Amygdala (tissue), 56 donors: ENCODE data around the gene RAB6D.
A peak's percentile ranks its signal among the peaks of the same experiment; 100 is the strongest.
"Not testable (repeated sequence)": the region's sequence is repeated elsewhere in the genome, so short reads cannot be mapped to it uniquely, and the experiment has no call there.

Source experiments
- DNase-seq, 56 donors: peaks; one replicate each; lab custom pipeline; 2025; lab: John Stamatoyannopoulos, UW

The RAB6D gene

GRCh38 chr2:131367352-131367751 is 3.4 kb upstream of the RAB6D start:
- no peak for DNase-seq

- DNase-seq, result no peak
Observed at GRCh38 chr2:131366643-131367042, 2.7 kb upstream of the RAB6D start.

GRCh38 chr2:131365452-131365851 is 1.5 kb upstream of the RAB6D start:
- DNase-seq, result no peak

GRCh38 chr2:131363213-131363612 is 755 bp downstream of the RAB6D start:
- not testable (repeated sequence) for DNase-seq

- not testable (repeated sequence) for DNase-seq
Observed at GRCh38 chr2:131361773-131362172, 2.2 kb downstream of the RAB6D start.

GRCh38 chr2:131353167-131353697 is 10.7 kb downstream of the RAB6D start:
- DNase-seq, result not testable (repeated sequence)

GRCh38 chr2:131349021-131349420 is 14.9 kb downstream of the RAB6D start:
- no peak for DNase-seq

- not testable (repeated sequence) for DNase-seq
Observed at GRCh38 chr2:131347035-131347434, 16.9 kb downstream of the RAB6D start.

GRCh38 chr2:131339307-131339706 is 24.7 kb downstream of the RAB6D start:
- not testable (repeated sequence) for DNase-seq

- DNase-seq, result peak in 26 of 56 donors; percentile 1 to 71 (median 9)
Observed at GRCh38 chr2:131335319-131335718, 28.6 kb downstream of the RAB6D start.

- DNase-seq, result not testable (repeated sequence)
Observed at GRCh38 chr2:131332709-131333108, 31.3 kb downstream of the RAB6D start.

- peak in 1 of 56 donors; percentile 2 for DNase-seq
Observed at GRCh38 chr2:131331000-131331399, 33.0 kb downstream of the RAB6D start.

- DNase-seq, result no peak
Observed at GRCh38 chr2:131322209-131322608, 41.8 kb downstream of the RAB6D start.

GRCh38 chr2:131321344-131321743 is 42.6 kb downstream of the RAB6D start:
- not testable (repeated sequence) for DNase-seq

- not testable (repeated sequence) for DNase-seq
Observed at GRCh38 chr2:131311001-131311400, 53.0 kb downstream of the RAB6D start.
